ENCODE results near the gene CDK6.

- TF ChIP-seq POLR2A (IDR thresholded peaks at IDR 0.05; ENCODE audit: low read depth, low read length) (no peak), RAD21 (IDR thresholded peaks at IDR 0.05; ENCODE audit: insufficient read depth, low read depth, low read length) (no peak), POLR2AphosphoS5 (IDR thresholded peaks at IDR 0.05; ENCODE audit: low read length) (no peak), CTCF (IDR thresholded peaks at IDR 0.05 in 2 of 3, conservative IDR thresholded peaks at IDR 0.05 in 1 of 3; ENCODE audit: control insufficient read depth in 2 of 3, extremely low read depth in 1 of 3, insufficient read depth in 1 of 3, low read depth in 3 of 3, low read length in 3 of 3) (no peak), BCLAF1 (IDR thresholded peaks at IDR 0.05) (no peak), MLLT1 (IDR thresholded peaks at IDR 0.05) (no peak), FOXK2 (IDR thresholded peaks at IDR 0.05) (no peak), MAX (IDR thresholded peaks at IDR 0.05; ENCODE audit: low read depth, low read length) (no peak), CUX1 (IDR thresholded peaks at IDR 0.05; ENCODE audit: insufficient replicate concordance, low read depth, low read length) (no peak), CREM (IDR thresholded peaks at IDR 0.05; ENCODE audit: low read depth) (no peak), EED (IDR thresholded peaks at IDR 0.05; ENCODE audit: low read depth) (no peak), E2F4 (IDR thresholded peaks at IDR 0.05; ENCODE audit: low read depth, low read length) (no peak)
Measured at GRCh38 chr7:92824450-92824849, 11.9 kb downstream of the CDK6 start.

Data from GM12878 (cell line).